Neutrophil (primary cell): ENCODE results near the gene PTTG1.

Source experiments
- H3K27ac ChIP-seq: fragments of 200-600 bp; sonication (generic); 2 replicates; pipeline ENCODE4 v1.5.1; 2016; ENCODE audit warnings: mild to moderate bottlenecking, moderate library complexity
- H3K27me3 ChIP-seq: fragments of 200-600 bp; sonication (generic); 2 replicates; pipeline ENCODE4 v1.6.0; 2016; ENCODE audit warnings: mild to moderate bottlenecking
- H3K36me3 ChIP-seq: fragments of 200-600 bp; sonication (generic); 2 replicates; pipeline ENCODE4 v1.5.1; 2017
- H3K4me1 ChIP-seq, 2 experiments: fragments of 200-600 bp in 1 of 2; sonication (generic) in 1 of 2; 1 replicate in 1 of 2; 2 replicates in 1 of 2; pipeline versions ENCODE4 v1.5.1 to v1.6.1; 2013 to 2016; ENCODE audit warnings: low read depth in 1 of 2, low read length in 1 of 2, mild to moderate bottlenecking in 1 of 2, moderate library complexity in 1 of 2; ENCODE audit not compliant: control insufficient read depth in 1 of 2, insufficient read depth in 1 of 2
- H3K4me3 ChIP-seq, 2 experiments: fragments of 200-600 bp in 1 of 2; sonication (generic) in 1 of 2; 1 replicate in 1 of 2; 2 replicates in 1 of 2; pipeline ENCODE4 v1.5.1; 2013 to 2016; ENCODE audit warnings: low read depth in 1 of 2, low read length in 1 of 2, mild to moderate bottlenecking in 1 of 2, moderate library complexity in 1 of 2
- H3K9me3 ChIP-seq: fragments of 200-600 bp; sonication (generic); 2 replicates; pipeline ENCODE4 v1.5.1; 2016
- CTCF ChIP-seq: fragments of 200-600 bp; sonication (generic); IDR thresholded peaks from 2 replicates; pipeline ENCODE4 v1.5.1; 2016; ENCODE audit warnings: antibody characterized with exemption

Gene PTTG1

DNA sequence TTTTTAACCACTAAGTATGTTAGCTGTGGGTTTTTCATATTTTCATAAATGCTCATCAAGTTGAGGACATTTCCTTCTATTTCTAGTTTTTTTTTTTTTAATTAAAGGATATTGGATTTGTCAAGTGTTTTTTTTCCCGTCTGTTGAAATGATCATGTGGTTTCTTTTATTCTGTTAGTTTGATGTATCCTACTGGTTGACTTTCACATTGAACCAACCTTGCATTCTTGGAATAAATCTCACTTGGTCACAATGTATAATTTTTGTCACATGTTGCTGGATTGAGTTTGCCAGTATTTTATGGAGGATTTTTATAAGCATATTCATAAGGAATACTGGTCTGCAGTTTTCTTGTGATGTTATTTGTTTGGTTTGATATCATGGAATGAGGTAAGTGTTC, 34.2 kb upstream of the PTTG1 start:
- Histone ChIP-seq H3K27ac (no peak overlapping the region), H3K4me1 (no peaks in the 10 kb centered on the region), H3K36me3 (no peaks in the 10 kb centered on the region), H3K4me3 (no peak overlapping the region), H3K27me3 (peaks cover under 1% of the 10 kb centered on the region), H3K9me3 (no peaks in the 10 kb centered on the region)
- TF ChIP-seq CTCF = no peak

GRCh38 chr5:160390787-160391696, 30.6 kb upstream of the PTTG1 start:
- no peak for TF ChIP-seq CTCF
- Histone ChIP-seq H3K27me3 (no peaks in the 10 kb centered on the region), H3K4me1 (no peaks in the 10 kb centered on the region), H3K27ac (no peak overlapping the region), H3K36me3 (no peaks in the 10 kb centered on the region), H3K9me3 (no peaks in the 10 kb centered on the region), H3K4me3 (no peak overlapping the region)

GRCh38 chr5:160395111-160395510, 26.5 kb upstream of the PTTG1 start:
- H3K27ac ChIP-seq = no peak overlapping the region
- no peak overlapping the region for H3K4me3 ChIP-seq
- peaks cover 7% of the 10 kb centered on the region in 2 experiments for H3K4me1 ChIP-seq
- no peaks in the 10 kb centered on the region for H3K9me3 ChIP-seq
- no peaks in the 10 kb centered on the region for H3K27me3 ChIP-seq
- H3K36me3 ChIP-seq = no peaks in the 10 kb centered on the region
- TF ChIP-seq CTCF = no peak

DNA sequence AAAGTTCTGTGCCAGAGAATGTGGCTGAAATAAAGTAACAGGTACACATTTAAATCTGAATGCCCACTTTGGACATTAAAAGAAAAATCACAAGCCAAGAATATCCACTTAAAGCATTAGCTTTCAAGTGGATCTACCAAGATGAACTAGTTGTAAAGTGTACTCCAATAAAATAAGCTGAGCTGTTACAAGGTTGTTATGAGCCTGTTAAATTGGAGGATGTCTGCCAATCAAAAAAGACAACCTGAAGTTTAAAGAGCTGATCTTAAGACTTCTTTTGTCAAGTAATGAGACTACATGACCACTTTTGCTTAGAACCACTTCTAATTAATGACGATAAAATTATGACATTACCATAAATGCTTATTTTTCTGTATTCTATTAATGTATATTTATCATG, 24.2 kb upstream of the PTTG1 start:
- TF ChIP-seq CTCF = no peak
- Histone ChIP-seq H3K27ac (no peak overlapping the region), H3K4me3 (no peak overlapping the region), H3K36me3 (peaks cover 20% of the 10 kb centered on the region), H3K4me1 (peaks cover 10 to 11% of the 10 kb centered on the region in 2 experiments), H3K27me3 (no peaks in the 10 kb centered on the region), H3K9me3 (no peaks in the 10 kb centered on the region)

- Histone ChIP-seq H3K27me3 (no peaks in the 10 kb centered on the region), H3K9me3 (no peaks in the 10 kb centered on the region), H3K27ac (no peak overlapping the region), H3K4me1 (peaks cover 10 to 11% of the 10 kb centered on the region in 2 experiments), H3K4me3 (no peak overlapping the region), H3K36me3 (peaks cover 33% of the 10 kb centered on the region)
- TF ChIP-seq CTCF = no peak
These were observed 22.8 kb upstream of the PTTG1 start for GRCh38 chr5:160398806-160399205.
